H1 (cell line): ENCODE measurements around the gene TENT4A. TPM values are rescaled to one million over a fixed set of nuclear protein-coding genes. Genes with fewer than 3 reads are reported as not detected.

Experiments used
- EGR1 ChIP-seq: IDR thresholded peaks from 2 replicates; pipeline ENCODE4 v1.6.1; 2011; ENCODE audit warnings: low read depth, low read length, borderline replicate concordance
- KDM5A ChIP-seq: fragments of 200-600 bp; IDR thresholded peaks from 2 replicates; pipeline ENCODE4 v1.7.1; 2012; ENCODE audit warnings: mild to moderate bottlenecking, low read length, inconsistent platforms, mixed read lengths
- MAFK ChIP-seq: IDR thresholded peaks from 2 replicates; pipeline ENCODE4 v1.6.1; 2012; ENCODE audit warnings: low read depth, mild to moderate bottlenecking, improper control_type of control experiment, low read length
- polyA plus RNA-seq, 7 experiments: library from polyadenylated mRNA; depleted of rRNA in 3 of 7; stranded (reverse) in 5 of 7; unstranded in 2 of 7; fragments of >200 nt in 5 of 7; fragments of 200-250 nt in 2 of 7; gene quantifications; 1 replicate in 5 of 7; 2 replicates in 1 of 7; 4 replicates in 1 of 7; pipeline versions ENCODE4 v1.2.1 to v1.2.3, GENCODE V29; 2011 to 2013; ENCODE audit warnings: missing spikeins in 2 of 7, mixed read lengths in 2 of 7
- total RNA-seq: library from RNA; stranded (reverse); fragmentation: NEBNext Ultra II Directional; extraction: Animal tissue kit (Norgen Biotek cat#: 25700); gene quantifications from 2 replicates; pipeline ENCODE4 v1.2.1, GENCODE V29; 2021

The TENT4A gene
- total and polyA plus RNA-seq, 2 of the 8 experiments (the other 6 are each of a cell fraction or from before 2014, with no cell fraction given): 8.9 to 25.1 TPM

GRCh38 chr5:6758236-6758635, 45.0 kb downstream of the TENT4A start (continued):
- TF ChIP-seq KDM5A (no peak), EGR1 (no peak), MAFK (no peak)
